ENCODE measurements around the gene CDK14. TPM values are rescaled to one million over a fixed set of nuclear protein-coding genes. Genes with fewer than 3 reads are reported as not detected.

The CDK14 gene
- total RNA-seq, 5 donors from 2014 or later (not counting 1 experiment from before 2014, with no cell fraction given): 0.86 to 6.6 (median 1.6) TPM

GRCh38 chr7:90739716-90740115, 143.6 kb downstream of the CDK14 start:
- no peaks in the 10 kb centered on the region for H3K9me3 ChIP-seq
- ATAC-seq (replicated peaks in 1 of 4) (no peak), DNase-seq (no peak)
- H3K4me1 Mint-ChIP-seq: peaks cover 0 to 2% (median 0%) of the 10 kb centered on the region in 3 donors
- H3K27me3 ChIP-seq (replicated peaks in 1 of 2; ENCODE audit: control insufficient read depth in 2 of 2, extremely low read depth in 1 of 2, insufficient read depth in 2 of 2, low read length in 1 of 2): peaks cover 0 to 2% of the 10 kb centered on the region in 2 experiments
- ChIA-PET POLR2A (no interaction called here), CTCF (no interaction called here)
- H3K27ac Mint-ChIP-seq: no peak overlapping the region
- no peaks in the 10 kb centered on the region for H3K27me3 Mint-ChIP-seq
- no peaks in the 10 kb centered on the region for H3K36me3 Mint-ChIP-seq
- H3K9me3 Mint-ChIP-seq: no peaks in the 10 kb centered on the region
- no peaks in the 10 kb centered on the region for H3K36me3 ChIP-seq (ENCODE audit: control insufficient read depth in 2 of 2, extremely low read depth in 1 of 2, insufficient read depth in 1 of 2, low read length in 1 of 2)
- H3K4me3 ChIP-seq (ENCODE audit: control insufficient read depth in 1 of 2, extremely low read depth in 1 of 2, low read length in 1 of 2): no peak overlapping the region
- no peaks in the 10 kb centered on the region for H3K4me1 ChIP-seq (ENCODE audit: control insufficient read depth in 1 of 2, extremely low read depth in 1 of 2, insufficient read depth in 2 of 2, low read length in 2 of 2)
- no CpG with 5 or more reads among the region's 2 CpGs for WGBS (ENCODE audit: insufficient coverage)
- H3K27ac ChIP-seq (ENCODE audit: low read length): no peak overlapping the region
- no peak overlapping the region for H3K4me3 Mint-ChIP-seq

GRCh38 chr7:90740386-90740785, 144.3 kb downstream of the CDK14 start:
- Mint-ChIP-seq H3K4me3 (no peak overlapping the region), H3K4me1 (peaks cover 0 to 2% (median 0%) of the 10 kb centered on the region in 3 donors), H3K27ac (no peak overlapping the region), H3K27me3 (no peaks in the 10 kb centered on the region), H3K9me3 (no peaks in the 10 kb centered on the region), H3K36me3 (no peaks in the 10 kb centered on the region)
- WGBS (ENCODE audit: insufficient coverage): no CpG with 5 or more reads among the region's 3 CpGs
- no peak overlapping the region for H3K4me3 ChIP-seq (ENCODE audit: control insufficient read depth in 1 of 2, extremely low read depth in 1 of 2, low read length in 1 of 2)
- H3K27me3 ChIP-seq (replicated peaks in 1 of 2; ENCODE audit: control insufficient read depth in 2 of 2, extremely low read depth in 1 of 2, insufficient read depth in 2 of 2, low read length in 1 of 2): no peaks in the 10 kb centered on the region
- H3K4me1 ChIP-seq (ENCODE audit: control insufficient read depth in 1 of 2, extremely low read depth in 1 of 2, insufficient read depth in 2 of 2, low read length in 2 of 2): no peaks in the 10 kb centered on the region
- POLR2A ChIA-PET: no interaction called here
- no peak overlapping the region for H3K27ac ChIP-seq (ENCODE audit: low read length)
- H3K9me3 ChIP-seq: no peaks in the 10 kb centered on the region
- no peaks in the 10 kb centered on the region for H3K36me3 ChIP-seq (ENCODE audit: control insufficient read depth in 2 of 2, extremely low read depth in 1 of 2, insufficient read depth in 1 of 2, low read length in 1 of 2)
- ATAC-seq (replicated peaks in 1 of 4) (no peak), DNase-seq (no peak)
- CTCF ChIA-PET: no interaction called here

- ChIA-PET CTCF (no interaction called here), POLR2A (no interaction called here)
- ATAC-seq (replicated peaks in 1 of 4): no peak
- H3K27me3 ChIP-seq (replicated peaks in 1 of 2; ENCODE audit: control insufficient read depth in 2 of 2, extremely low read depth in 1 of 2, insufficient read depth in 2 of 2, low read length in 1 of 2): no peaks in the 10 kb centered on the region
- no peak overlapping the region for H3K4me3 ChIP-seq (ENCODE audit: control insufficient read depth in 1 of 2, extremely low read depth in 1 of 2, low read length in 1 of 2)
- H3K36me3 ChIP-seq (ENCODE audit: control insufficient read depth in 2 of 2, extremely low read depth in 1 of 2, insufficient read depth in 1 of 2, low read length in 1 of 2): no peaks in the 10 kb centered on the region
- Mint-ChIP-seq H3K27ac (no peak overlapping the region), H3K4me1 (no peaks in the 10 kb centered on the region), H3K9me3 (no peaks in the 10 kb centered on the region), H3K36me3 (no peaks in the 10 kb centered on the region), H3K4me3 (no peak overlapping the region), H3K27me3 (no peaks in the 10 kb centered on the region)
- WGBS (ENCODE audit: insufficient coverage): no CpG with 5 or more reads among the region's 1 CpG
- DNase-seq: no peak
- H3K4me1 ChIP-seq (ENCODE audit: control insufficient read depth in 1 of 2, extremely low read depth in 1 of 2, insufficient read depth in 2 of 2, low read length in 2 of 2): no peaks in the 10 kb centered on the region
- H3K9me3 ChIP-seq: no peaks in the 10 kb centered on the region
- H3K27ac ChIP-seq (ENCODE audit: low read length): no peak overlapping the region
Measured at GRCh38 chr7:90743626-90744025, 147.5 kb downstream of the CDK14 start.

DNA sequence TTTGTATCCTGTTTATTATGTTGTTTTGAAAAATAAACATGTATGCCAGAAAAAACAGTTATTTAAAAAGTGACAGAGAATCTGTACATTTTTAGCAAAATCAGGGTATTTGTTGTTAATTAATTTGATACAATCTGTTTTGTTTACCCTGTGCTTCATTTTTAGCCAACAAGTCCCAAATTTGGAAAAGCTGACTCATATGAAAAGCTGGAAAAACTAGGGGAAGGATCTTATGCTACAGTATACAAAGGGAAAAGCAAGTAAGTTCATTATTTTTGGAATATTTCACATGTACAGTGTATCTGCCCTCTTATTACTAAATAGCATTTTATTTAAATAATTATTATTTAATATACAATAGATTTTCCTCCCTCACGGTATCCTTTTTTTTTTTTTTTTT, 151.4 kb downstream of the CDK14 start:
- Histone ChIP-seq H3K9me3 (no peaks in the 10 kb centered on the region), H3K27me3 (replicated peaks in 1 of 2; ENCODE audit: control insufficient read depth in 2 of 2, extremely low read depth in 1 of 2, insufficient read depth in 2 of 2, low read length in 1 of 2) (no peaks in the 10 kb centered on the region), H3K4me3 (ENCODE audit: control insufficient read depth in 1 of 2, extremely low read depth in 1 of 2, low read length in 1 of 2) (no peak overlapping the region), H3K4me1 (ENCODE audit: control insufficient read depth in 1 of 2, extremely low read depth in 1 of 2, insufficient read depth in 2 of 2, low read length in 2 of 2) (no peaks in the 10 kb centered on the region), H3K27ac (ENCODE audit: low read length) (no peak overlapping the region), H3K36me3 (ENCODE audit: control insufficient read depth in 2 of 2, extremely low read depth in 1 of 2, insufficient read depth in 1 of 2, low read length in 1 of 2) (no peaks in the 10 kb centered on the region)
- DNase-seq (no peak), ATAC-seq (replicated peaks in 1 of 4) (no peak)
- Mint-ChIP-seq H3K4me1 (no peaks in the 10 kb centered on the region), H3K27me3 (no peaks in the 10 kb centered on the region), H3K9me3 (no peaks in the 10 kb centered on the region), H3K27ac (no peak overlapping the region), H3K4me3 (no peak overlapping the region), H3K36me3 (no peaks in the 10 kb centered on the region)
- ChIA-PET POLR2A (no interaction called here), CTCF (no interaction called here)
- no CpG with 5 or more reads among the region's 1 CpG for WGBS (ENCODE audit: insufficient coverage)

GRCh38 chr7:90749262-90749661, 153.1 kb downstream of the CDK14 start:
- no peaks in the 10 kb centered on the region for H3K9me3 Mint-ChIP-seq
- Histone ChIP-seq H3K27me3 (replicated peaks in 1 of 2; ENCODE audit: control insufficient read depth in 2 of 2, extremely low read depth in 1 of 2, insufficient read depth in 2 of 2, low read length in 1 of 2) (no peaks in the 10 kb centered on the region), H3K4me1 (ENCODE audit: control insufficient read depth in 1 of 2, extremely low read depth in 1 of 2, insufficient read depth in 2 of 2, low read length in 2 of 2) (no peaks in the 10 kb centered on the region), H3K9me3 (no peaks in the 10 kb centered on the region), H3K36me3 (ENCODE audit: control insufficient read depth in 2 of 2, extremely low read depth in 1 of 2, insufficient read depth in 1 of 2, low read length in 1 of 2) (no peaks in the 10 kb centered on the region), H3K27ac (ENCODE audit: low read length) (no peak overlapping the region), H3K4me3 (ENCODE audit: control insufficient read depth in 1 of 2, extremely low read depth in 1 of 2, low read length in 1 of 2) (no peak overlapping the region)
- DNase-seq: no peak
- POLR2A ChIA-PET: no interaction called here
- no peak for ATAC-seq (replicated peaks in 1 of 4)
- no peak overlapping the region for H3K27ac Mint-ChIP-seq
- H3K36me3 Mint-ChIP-seq: no peaks in the 10 kb centered on the region
- CTCF ChIA-PET: no interaction called here
- no peaks in the 10 kb centered on the region for H3K4me1 Mint-ChIP-seq
- no peaks in the 10 kb centered on the region for H3K27me3 Mint-ChIP-seq
- no peak overlapping the region for H3K4me3 Mint-ChIP-seq

GRCh38 chr7:90749774-90750173, 153.7 kb downstream of the CDK14 start:
- POLR2A ChIA-PET: no interaction called here
- CTCF ChIA-PET: no interaction called here
- WGBS (ENCODE audit: insufficient coverage): no CpG with 5 or more reads among the region's 1 CpG
- no peaks in the 10 kb centered on the region for H3K4me1 ChIP-seq (ENCODE audit: control insufficient read depth in 1 of 2, extremely low read depth in 1 of 2, insufficient read depth in 2 of 2, low read length in 2 of 2)
- no peaks in the 10 kb centered on the region for H3K36me3 Mint-ChIP-seq
- H3K9me3 ChIP-seq: no peaks in the 10 kb centered on the region
- H3K27ac ChIP-seq (ENCODE audit: low read length): no peak overlapping the region
- DNase-seq (no peak), ATAC-seq (replicated peaks in 1 of 4) (no peak)
- H3K36me3 ChIP-seq (ENCODE audit: control insufficient read depth in 2 of 2, extremely low read depth in 1 of 2, insufficient read depth in 1 of 2, low read length in 1 of 2): no peaks in the 10 kb centered on the region
- H3K4me3 Mint-ChIP-seq: no peak overlapping the region
- no peaks in the 10 kb centered on the region for H3K4me1 Mint-ChIP-seq
- no peak overlapping the region for H3K27ac Mint-ChIP-seq
- no peak overlapping the region for H3K4me3 ChIP-seq (ENCODE audit: control insufficient read depth in 1 of 2, extremely low read depth in 1 of 2, low read length in 1 of 2)
- H3K27me3 Mint-ChIP-seq: no peaks in the 10 kb centered on the region
- H3K27me3 ChIP-seq (replicated peaks in 1 of 2; ENCODE audit: control insufficient read depth in 2 of 2, extremely low read depth in 1 of 2, insufficient read depth in 2 of 2, low read length in 1 of 2): no peaks in the 10 kb centered on the region
- no peaks in the 10 kb centered on the region for H3K9me3 Mint-ChIP-seq

- POLR2A ChIA-PET: interaction anchor here in 1 of 2 donors (0.5 kb wide), 1 partner anchor 131 kb away, joined by 7 read pairs; no protein-coding TSS in a partner anchor
- Histone ChIP-seq H3K4me1 (ENCODE audit: control insufficient read depth in 1 of 2, extremely low read depth in 1 of 2, insufficient read depth in 2 of 2, low read length in 2 of 2) (no peaks in the 10 kb centered on the region), H3K9me3 (no peaks in the 10 kb centered on the region), H3K4me3 (ENCODE audit: control insufficient read depth in 1 of 2, extremely low read depth in 1 of 2, low read length in 1 of 2) (no peak overlapping the region), H3K27ac (ENCODE audit: low read length) (no peak overlapping the region), H3K27me3 (replicated peaks in 1 of 2; ENCODE audit: control insufficient read depth in 2 of 2, extremely low read depth in 1 of 2, insufficient read depth in 2 of 2, low read length in 1 of 2) (no peaks in the 10 kb centered on the region), H3K36me3 (ENCODE audit: control insufficient read depth in 2 of 2, extremely low read depth in 1 of 2, insufficient read depth in 1 of 2, low read length in 1 of 2) (no peaks in the 10 kb centered on the region)
- Mint-ChIP-seq H3K9me3 (no peaks in the 10 kb centered on the region), H3K36me3 (no peaks in the 10 kb centered on the region), H3K4me3 (no peak overlapping the region), H3K27ac (no peak overlapping the region), H3K27me3 (no peaks in the 10 kb centered on the region), H3K4me1 (no peaks in the 10 kb centered on the region)
- CTCF ChIA-PET: no interaction called here
- WGBS (ENCODE audit: insufficient coverage): no CpG with 5 or more reads among the region's 1 CpG
- DNase-seq (no peak), ATAC-seq (replicated peaks in 1 of 4) (no peak)
Measured at GRCh38 chr7:90751595-90751994, 155.5 kb downstream of the CDK14 start.
